Cardiac fibroblast (primary cell): Measurements from ENCODE around the gene UBQLNL.

Experiments
- DNase-seq, 2 donors: peaks; one replicate each; pipeline versions ENCODE4 v3.0.0 to v3.0.0-alpha.2; 2010; ENCODE audit warnings: low read depth in 2 of 2
- H3K4me3 ChIP-seq, 2 donors: replicated peaks in 1 of 2; 1 replicate in 1 of 2; 2 replicates in 1 of 2; pipeline ENCODE4 v1.5.1; 2011; ENCODE audit warnings: low read depth in 2 of 2, low read length in 2 of 2, mild to moderate bottlenecking in 2 of 2, moderate library complexity in 1 of 2
- CTCF ChIP-seq: IDR thresholded peaks from one replicate; pipeline ENCODE4 v1.5.1; 2011; ENCODE audit warnings: low read depth, mild to moderate bottlenecking, low read length, inconsistent platforms

UBQLNL gene

GRCh38 chr11:5508605-5509004 lies 7.9 kb downstream of the UBQLNL start:
- no peak overlapping the region for H3K4me3 ChIP-seq
- TF ChIP-seq CTCF = no peak
- DNase-seq = no peak

GRCh38 chr11:5507933-5508305 lies 8.6 kb downstream of the UBQLNL start:
- no peak overlapping the region for H3K4me3 ChIP-seq
- TF ChIP-seq CTCF = no peak
- DNase-seq = no peak

DNA sequence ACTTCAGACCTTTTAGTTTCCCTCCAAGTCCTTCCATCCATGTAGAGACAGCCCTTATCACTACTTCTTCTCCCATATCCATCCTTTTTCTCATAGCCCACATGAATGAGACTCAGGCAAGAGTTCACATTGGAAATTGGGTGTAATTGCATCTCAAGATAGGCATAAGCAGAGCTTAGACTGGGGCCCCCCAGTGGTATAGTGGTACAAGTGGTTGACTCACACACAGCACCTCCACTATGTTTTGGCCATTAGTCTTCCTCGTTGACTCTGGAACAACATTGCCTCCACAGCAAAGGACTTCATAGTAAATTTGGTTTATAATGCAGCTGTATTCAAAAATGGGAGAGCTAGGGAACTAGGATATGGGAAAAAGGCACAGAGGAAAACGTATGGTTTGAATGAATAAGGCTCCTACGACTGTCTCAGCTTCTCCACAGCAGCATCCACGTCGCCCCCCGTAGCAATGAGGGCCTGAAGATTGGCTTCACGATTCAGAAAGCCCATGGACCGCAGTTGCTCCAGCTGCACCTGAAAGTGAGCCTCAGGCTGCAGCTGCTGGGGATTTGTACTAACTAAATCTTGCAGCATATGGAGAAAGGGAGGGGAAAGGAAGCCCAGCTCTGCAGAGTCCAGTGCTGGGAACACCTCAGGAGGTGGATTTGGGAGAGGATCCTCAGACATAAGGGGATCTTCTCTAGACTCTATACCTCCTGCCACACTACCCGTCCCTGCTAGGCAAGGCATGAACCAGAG lies 9.1 kb downstream of the UBQLNL start:
- no peak for DNase-seq
- TF ChIP-seq CTCF = no peak
- H3K4me3 ChIP-seq = no peak overlapping the region

DNA sequence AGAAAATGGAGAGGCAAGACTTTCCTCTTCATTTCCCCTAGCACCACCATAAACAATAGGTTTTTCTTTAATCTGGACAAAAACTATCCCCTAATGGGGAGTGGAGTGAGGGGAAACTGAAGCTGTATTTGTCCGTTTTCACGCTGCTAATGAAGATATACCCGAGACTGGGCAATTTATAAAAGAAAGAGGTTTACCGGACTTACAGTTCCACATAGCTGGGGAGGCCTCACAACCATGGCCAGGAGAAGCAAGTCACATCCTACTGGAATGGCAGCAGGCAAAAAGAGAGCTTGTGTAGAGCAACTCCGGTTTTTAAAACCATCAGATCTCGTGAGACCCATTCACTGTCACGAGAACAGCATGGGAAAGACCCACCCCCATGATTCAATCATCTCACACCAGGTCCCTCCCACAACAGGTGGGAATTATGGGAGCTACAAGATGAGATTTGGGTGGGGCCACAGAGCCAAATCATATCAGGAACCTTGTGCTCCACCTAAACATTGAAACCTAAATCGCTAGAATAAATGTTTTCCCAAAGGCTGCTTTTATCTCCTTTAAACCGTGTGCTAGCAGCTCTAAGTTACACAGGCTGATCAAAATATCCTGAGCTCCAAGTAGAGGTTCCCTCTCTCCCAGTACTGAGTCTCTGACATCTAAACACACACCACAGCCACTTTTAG lies 11.0 kb downstream of the UBQLNL start:
- H3K4me3 ChIP-seq = no peak overlapping the region
- DNase-seq = no peak
- no peak for TF ChIP-seq CTCF

GRCh38 chr11:5504403-5504921 lies 12.0 kb downstream of the UBQLNL start:
- no peak overlapping the region for H3K4me3 ChIP-seq
- TF ChIP-seq CTCF = no peak
- no peak for DNase-seq

DNA sequence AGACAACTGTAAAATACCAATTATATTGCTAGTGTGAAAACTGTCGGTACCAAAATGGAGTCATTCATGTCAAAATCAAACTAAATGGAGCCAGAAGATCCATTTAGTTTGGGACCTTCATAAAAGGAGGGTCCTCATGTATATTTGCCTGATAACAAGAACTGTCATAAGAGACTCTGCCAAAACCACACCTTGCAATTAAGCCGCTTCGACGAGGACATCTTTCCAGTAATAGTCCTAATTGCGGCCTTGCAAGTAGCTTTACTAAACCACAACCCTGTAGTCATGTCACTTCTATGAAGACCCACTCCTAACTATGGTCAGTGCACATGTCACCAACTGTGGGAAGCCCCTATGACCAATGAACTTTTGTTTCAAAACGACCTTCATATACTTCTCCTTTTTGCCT lies 16.1 kb downstream of the UBQLNL start:
- TF ChIP-seq CTCF = no peak
- no peak for DNase-seq
- no peak overlapping the region for H3K4me3 ChIP-seq
